OCI-LY3 (cell line): Measurements from ENCODE around the gene MVK.
"Not testable (repeated sequence)": the region's sequence is repeated elsewhere in the genome, so short reads cannot be mapped to it uniquely, and the experiment has no call there.

Experiments used
- H2AFZ ChIP-seq: fragments of 200-600, 300-600 bp; shearing (Covaris generic); 2 replicates; pipeline ENCODE4 v1.6.0; 2014; ENCODE audit warnings: antibody characterized with exemption, low read depth, low read length
- H3K27ac ChIP-seq: fragments of 200-600, 300-600 bp; sonication (generic); 2 replicates; pipeline ENCODE4 v1.5.1; 2014; ENCODE audit warnings: mild to moderate bottlenecking, low read length, moderate library complexity, mixed read lengths
- H3K27me3 ChIP-seq: fragments of 200-600, 300-600 bp; sonication (generic); 2 replicates; pipeline ENCODE4 v1.6.1; 2014; ENCODE audit warnings: low read depth, low read length, mixed read lengths
- H3K36me3 ChIP-seq: fragments of 200-600, 300-600 bp; sonication (generic); replicated peaks from 2 replicates; pipeline ENCODE3; 2014; ENCODE audit warnings: low read depth, low read length, mixed read lengths
- H3K4me1 ChIP-seq: fragments of 300-600, 200-600 bp; sonication (generic); 2 replicates; pipeline ENCODE4 v1.6.1; 2014; ENCODE audit warnings: low read length, mixed read lengths
- H3K4me2 ChIP-seq: fragments of 200-600, 300-600 bp; sonication (generic); 2 replicates; pipeline ENCODE4 v1.6.1; 2014; ENCODE audit warnings: low read length, mixed read lengths
- H3K4me3 ChIP-seq: fragments of 300-600, 200-600 bp; sonication (generic); 2 replicates; pipeline ENCODE4 v1.5.1; 2014; ENCODE audit warnings: antibody characterized with exemption, mild to moderate bottlenecking, low read length, moderate library complexity
- H3K79me2 ChIP-seq: fragments of 300-600, 200-600 bp; shearing (Covaris generic); 2 replicates; pipeline ENCODE4 v1.6.1; 2014; ENCODE audit warnings: mild to moderate bottlenecking, low read length, mixed read lengths
- H3K9ac ChIP-seq: fragments of 300-600, 200-600 bp; shearing (Covaris generic); 2 replicates; pipeline ENCODE4 v1.6.0; 2014; ENCODE audit warnings: mild to moderate bottlenecking, low read length, moderate library complexity
- H3K9me3 ChIP-seq: fragments of 200-600, 300-600 bp; shearing (Covaris generic); 2 replicates; pipeline ENCODE4 v1.6.1; 2014; ENCODE audit warnings: low read length, mixed read lengths; ENCODE audit not compliant: insufficient read depth
- H4K20me1 ChIP-seq: fragments of 200-600, 300-600 bp; sonication (generic); 2 replicates; pipeline ENCODE4 v1.6.1; 2016; ENCODE audit warnings: low read length, mixed read lengths; ENCODE audit not compliant: insufficient read depth
- CTCF ChIP-seq: fragments of 200-600, 300-600 bp; sonication (generic); IDR thresholded peaks from 2 replicates; pipeline ENCODE4 v1.5.1; 2014; ENCODE audit warnings: antibody characterized with exemption, low read length, low read depth
- EZH2phosphoT487 ChIP-seq: fragments of 200-600 bp; shearing (Covaris generic); IDR thresholded peaks from 2 replicates; pipeline ENCODE4 v1.6.1; 2018; ENCODE audit warnings: antibody characterized with exemption, mixed run types, low read depth

MVK gene

GRCh38 chr12:109601557-109601956 is 28.0 kb downstream of the MVK start:
- H3K36me3 ChIP-seq, result no peaks in the 10 kb centered on the region
- no peak overlapping the region for H3K4me2 ChIP-seq
- H3K9ac ChIP-seq, result no peak overlapping the region
- no peak overlapping the region for H3K4me3 ChIP-seq
- no peaks in the 10 kb centered on the region for H3K79me2 ChIP-seq
- H3K9me3 ChIP-seq, result no peaks in the 10 kb centered on the region
- no peak for TF ChIP-seq CTCF
- TF ChIP-seq EZH2phosphoT487, result no peak
- peaks cover 17% of the 10 kb centered on the region for H3K4me1 ChIP-seq
- peaks cover 3% of the 10 kb centered on the region; the same call in 1 of the 2 replicates for H4K20me1 ChIP-seq
- no peaks in the 10 kb centered on the region for H3K27me3 ChIP-seq
- H3K27ac ChIP-seq, result no peak overlapping the region
- no peak overlapping the region for H2AFZ ChIP-seq

GRCh38 chr12:109602132-109602531 is 28.5 kb downstream of the MVK start:
- not testable (repeated sequence) for H3K79me2 ChIP-seq, H3K27me3 ChIP-seq, H2AFZ ChIP-seq, H3K27ac ChIP-seq, H3K36me3 ChIP-seq, H3K4me2 ChIP-seq, H4K20me1 ChIP-seq, H3K4me3 ChIP-seq, H3K9ac ChIP-seq, H3K9me3 ChIP-seq
- H3K4me1 ChIP-seq, result peaks cover 11% of the 10 kb centered on the region

GRCh38 chr12:109604132-109604585 is 30.6 kb downstream of the MVK start:
- no peak for TF ChIP-seq EZH2phosphoT487
- no peak for TF ChIP-seq CTCF
- Histone ChIP-seq H3K9me3 (no peaks in the 10 kb centered on the region), H3K4me3 (no peak overlapping the region), H3K79me2 (no peaks in the 10 kb centered on the region), H3K4me1 (no peaks in the 10 kb centered on the region), H3K27me3 (no peaks in the 10 kb centered on the region), H3K36me3 (no peaks in the 10 kb centered on the region), H2AFZ (no peak overlapping the region), H4K20me1 (no peaks in the 10 kb centered on the region), H3K4me2 (no peak overlapping the region), H3K9ac (no peak overlapping the region), H3K27ac (no peak overlapping the region)

- no peak overlapping the region for H3K27ac ChIP-seq
- H3K9ac ChIP-seq, result no peak overlapping the region
- no peaks in the 10 kb centered on the region for H3K79me2 ChIP-seq
- H3K27me3 ChIP-seq, result no peaks in the 10 kb centered on the region
- H3K9me3 ChIP-seq, result no peaks in the 10 kb centered on the region
- no peak for TF ChIP-seq EZH2phosphoT487
- TF ChIP-seq CTCF, result no peak
- no peak overlapping the region for H3K4me2 ChIP-seq
- H3K4me3 ChIP-seq, result no peak overlapping the region
- H3K4me1 ChIP-seq, result no peaks in the 10 kb centered on the region
- no peaks in the 10 kb centered on the region for H3K36me3 ChIP-seq
- no peak overlapping the region for H2AFZ ChIP-seq
- H4K20me1 ChIP-seq, result no peaks in the 10 kb centered on the region
Observed at GRCh38 chr12:109605016-109605415, 31.4 kb downstream of the MVK start.
